Vagina (tissue), 2 donors: ENCODE measurements around the gene ZSCAN20.

Experiments
- POLR2A ChIP-seq, 2 donors: fragments of 450-650 bp; IDR thresholded peaks; one replicate each; pipeline ENCODE4 v1.6.1; 2017; ENCODE audit warnings: antibody characterized with exemption in 2 of 2, mild to moderate bottlenecking in 2 of 2, moderate library complexity in 2 of 2
- POLR2AphosphoS5 ChIP-seq, 2 donors: sonication (generic); formaldehyde crosslinking; IDR thresholded peaks; one replicate each; pipeline ENCODE4 v1.9.0; 2017; ENCODE audit warnings: antibody characterized with exemption in 2 of 2, mild to moderate bottlenecking in 2 of 2, low read depth in 1 of 2; ENCODE audit not compliant: insufficient read depth in 1 of 2
- TF ChIP-seq, protein P1 (sequence below), 3 experiments: fragments of 450-650 bp in 2 of 3; fragments of 200-600 bp in 1 of 3; sonication (generic) in 1 of 3; IDR thresholded peaks; one replicate each; pipeline ENCODE4 v1.5.1; 2017 to 2019; ENCODE audit warnings: antibody characterized with exemption in 3 of 3, mild to moderate bottlenecking in 2 of 3, moderate library complexity in 2 of 3

DNA sequence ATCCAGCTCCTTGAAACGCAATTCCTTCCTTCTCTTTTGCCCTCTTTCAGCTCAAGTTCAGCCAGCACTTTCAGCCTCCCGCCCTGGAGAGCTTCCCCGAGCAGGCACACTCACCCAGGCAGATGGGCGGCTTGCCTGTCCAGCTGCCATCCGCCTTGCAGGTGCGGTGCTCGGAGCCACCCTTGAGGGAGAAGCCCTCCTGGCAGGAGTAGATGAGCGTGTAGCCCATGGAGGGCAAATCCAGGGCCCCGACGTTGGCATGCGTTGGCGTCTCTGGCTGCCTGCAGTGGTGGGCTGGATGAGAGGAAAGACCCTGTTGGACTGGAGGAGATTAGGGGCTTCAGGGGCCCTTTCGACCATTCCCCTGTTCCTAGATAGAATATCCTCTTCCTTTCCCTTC lies 60.5 kb downstream of the ZSCAN20 start:
- no peak for TF ChIP-seq POLR2A (IDR thresholded peaks at IDR 0.05)
- TF ChIP-seq, protein P1, sequence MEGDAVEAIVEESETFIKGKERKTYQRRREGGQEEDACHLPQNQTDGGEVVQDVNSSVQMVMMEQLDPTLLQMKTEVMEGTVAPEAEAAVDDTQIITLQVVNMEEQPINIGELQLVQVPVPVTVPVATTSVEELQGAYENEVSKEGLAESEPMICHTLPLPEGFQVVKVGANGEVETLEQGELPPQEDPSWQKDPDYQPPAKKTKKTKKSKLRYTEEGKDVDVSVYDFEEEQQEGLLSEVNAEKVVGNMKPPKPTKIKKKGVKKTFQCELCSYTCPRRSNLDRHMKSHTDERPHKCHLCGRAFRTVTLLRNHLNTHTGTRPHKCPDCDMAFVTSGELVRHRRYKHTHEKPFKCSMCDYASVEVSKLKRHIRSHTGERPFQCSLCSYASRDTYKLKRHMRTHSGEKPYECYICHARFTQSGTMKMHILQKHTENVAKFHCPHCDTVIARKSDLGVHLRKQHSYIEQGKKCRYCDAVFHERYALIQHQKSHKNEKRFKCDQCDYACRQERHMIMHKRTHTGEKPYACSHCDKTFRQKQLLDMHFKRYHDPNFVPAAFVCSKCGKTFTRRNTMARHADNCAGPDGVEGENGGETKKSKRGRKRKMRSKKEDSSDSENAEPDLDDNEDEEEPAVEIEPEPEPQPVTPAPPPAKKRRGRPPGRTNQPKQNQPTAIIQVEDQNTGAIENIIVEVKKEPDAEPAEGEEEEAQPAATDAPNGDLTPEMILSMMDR (IDR thresholded peaks at IDR 0.05) = no peak
- TF ChIP-seq POLR2AphosphoS5 (IDR thresholded peaks at IDR 0.05; ENCODE audit: insufficient read depth in 1 of 2, low read depth in 1 of 2) = no peak
